CD4-positive, alpha-beta T cell treated with Interleukin-4 for 4 hours (primary cell): Measurements from ENCODE around the gene GALNT8.

ENCODE experiments used
- DNase-seq: peaks from one replicate; pipeline ENCODE4 v3.0.0-alpha.2; 2020

The GALNT8 gene

GRCh38 chr12:4800555-4800954 lies 80.4 kb downstream of the GALNT8 start:
- DNase-seq = no peak

GRCh38 chr12:4802841-4803240 lies 82.6 kb downstream of the GALNT8 start:
- DNase-seq = no peak

GRCh38 chr12:4806439-4807115 lies 86.4 kb downstream of the GALNT8 start:
- DNase-seq = peak; percentile 34

- peak; percentile 55 for DNase-seq
Observed at GRCh38 chr12:4807116-4807783, 87.0 kb downstream of the GALNT8 start.

GRCh38 chr12:4807813-4808212 lies 87.6 kb downstream of the GALNT8 start:
- DNase-seq = peak; percentile 62

- DNase-seq = peak; percentile 44
Observed at GRCh38 chr12:4809013-4809448, 88.8 kb downstream of the GALNT8 start.

GRCh38 chr12:4809449-4810218 lies 89.4 kb downstream of the GALNT8 start:
- DNase-seq = no peak

- DNase-seq = no peak
Observed at GRCh38 chr12:4810219-4810671, 90.0 kb downstream of the GALNT8 start.

GRCh38 chr12:4812624-4813327 lies 92.6 kb downstream of the GALNT8 start:
- DNase-seq = no peak

- DNase-seq = no peak
Observed at GRCh38 chr12:4813741-4814140, 93.5 kb downstream of the GALNT8 start.

GRCh38 chr12:4814485-4814884 lies 94.3 kb downstream of the GALNT8 start:
- DNase-seq = no peak

GRCh38 chr12:4816744-4817525 lies 96.7 kb downstream of the GALNT8 start:
- DNase-seq = no peak

- DNase-seq = no peak
Observed at GRCh38 chr12:4817880-4818279, 97.7 kb downstream of the GALNT8 start.

GRCh38 chr12:4819654-4820053 lies 99.5 kb downstream of the GALNT8 start:
- DNase-seq = no peak

- no peak for DNase-seq
Observed at GRCh38 chr12:4820971-4821370, 100.8 kb downstream of the GALNT8 start.
